Cardiac muscle cell (in vitro differentiated cells and primary cell): ENCODE results near the gene NUDT14. TPM values are rescaled to one million over a fixed set of nuclear protein-coding genes. Genes with fewer than 3 reads are reported as not detected.

Experiments used
- DNase-seq, 2 donors: peaks; one replicate each; pipeline versions ENCODE4 v3.0.0 to v3.0.0-alpha.2; 2010 to 2017; ENCODE audit warnings: low read depth in 1 of 2, low spot score in 1 of 2
- H3K27ac ChIP-seq: fragments of 200-600 bp; sonication (generic); 2 replicates; pipeline ENCODE4 v1.5.1; 2016
- H3K27me3 ChIP-seq: fragments of 200-600 bp; sonication (generic); 2 replicates; pipeline ENCODE4 v1.6.0; 2016; ENCODE audit warnings: control low read depth
- H3K36me3 ChIP-seq: fragments of 200-600 bp; sonication (generic); 2 replicates; pipeline ENCODE4 v1.5.1; 2016; ENCODE audit warnings: control low read depth
- H3K4me1 ChIP-seq: fragments of 200-600 bp; sonication (generic); 2 replicates; pipeline ENCODE4 v1.8.1; 2017; ENCODE audit warnings: low read depth, mild to moderate bottlenecking, mixed run types
- H3K4me3 ChIP-seq: fragments of 200-600 bp; sonication (generic); 2 replicates; pipeline ENCODE4 v1.5.1; 2016; ENCODE audit warnings: mild to moderate bottlenecking
- H3K9me3 ChIP-seq: fragments of 200-600 bp; sonication (generic); 2 replicates; pipeline ENCODE4 v1.5.1; 2017; ENCODE audit warnings: low read depth, mild to moderate bottlenecking, control low read depth
- CTCF ChIP-seq: IDR thresholded peaks from 2 replicates; pipeline ENCODE4 v1.5.1; 2012; ENCODE audit warnings: low read depth, mild to moderate bottlenecking, low read length
- polyA plus RNA-seq: library from polyadenylated mRNA; unstranded; fragments of >200 nt; fragmentation: Nextera tagmentation; extraction: Ambion mirVana; gene quantifications from 2 replicates; pipeline ENCODE4 v1.2.1, GENCODE V29; 2016
- total RNA-seq: library from RNA; depleted of rRNA; stranded (reverse); fragments of >200 nt; gene quantifications from 2 replicates; pipeline ENCODE4 v1.2.3, GENCODE V29; 2016

The NUDT14 gene
- total and polyA plus RNA-seq, 2 experiments from 2014 or later: 41.3 to 64.3 TPM

- no peaks in the 10 kb centered on the region for H3K27me3 ChIP-seq
- no peaks in the 10 kb centered on the region for H3K4me1 ChIP-seq
- no peak overlapping the region for H3K4me3 ChIP-seq
- H3K9me3 ChIP-seq: no peaks in the 10 kb centered on the region
- peaks cover 11% of the 10 kb centered on the region for H3K36me3 ChIP-seq
- no peak for DNase-seq
- no peak overlapping the region for H3K27ac ChIP-seq
- TF ChIP-seq CTCF: no peak
Measured at GRCh38 chr14:105215602-105216001, 34.5 kb upstream of the NUDT14 start.

DNA sequence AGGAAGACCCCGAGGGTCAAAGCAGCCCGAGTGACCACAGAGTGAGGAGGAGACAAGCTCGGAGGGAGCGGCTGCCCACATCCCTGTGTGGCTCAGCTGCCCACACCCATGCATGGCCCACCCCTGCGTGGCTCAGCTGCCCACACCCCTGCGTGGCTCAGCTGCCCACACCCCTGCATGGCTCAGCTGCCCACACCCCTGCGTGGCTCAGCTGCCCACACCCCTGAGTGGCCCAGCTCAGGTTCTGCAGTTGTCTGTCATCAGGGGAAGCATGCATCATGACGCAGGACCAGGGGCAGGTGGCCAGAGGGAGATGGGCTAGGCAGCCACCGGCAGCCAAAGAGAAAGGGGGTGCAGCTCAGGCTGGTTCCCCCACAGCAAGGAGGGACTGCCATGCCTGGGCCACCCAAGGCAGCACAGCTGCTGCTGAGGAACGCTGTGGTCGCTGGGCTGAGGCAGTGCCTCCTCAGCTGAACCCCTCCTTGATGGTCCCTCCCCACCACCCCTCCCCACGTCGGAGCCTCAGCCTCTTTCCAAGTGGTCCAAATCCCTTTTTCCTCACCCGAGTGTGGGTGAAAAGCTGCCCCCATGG is 33.3 kb upstream of the NUDT14 start:
- H3K9me3 ChIP-seq: no peaks in the 10 kb centered on the region
- no peak overlapping the region for H3K27ac ChIP-seq
- no peak for TF ChIP-seq CTCF
- no peak for DNase-seq
- H3K4me1 ChIP-seq: no peaks in the 10 kb centered on the region
- no peaks in the 10 kb centered on the region for H3K27me3 ChIP-seq
- H3K36me3 ChIP-seq: peaks cover 14% of the 10 kb centered on the region
- H3K4me3 ChIP-seq: no peak overlapping the region

- TF ChIP-seq CTCF: no peak
- no peak for DNase-seq
Measured at GRCh38 chr14:105213361-105213760, 32.2 kb upstream of the NUDT14 start.

GRCh38 chr14:105212541-105213300 is 31.6 kb upstream of the NUDT14 start:
- Histone ChIP-seq H3K4me1 (no peaks in the 10 kb centered on the region), H3K36me3 (peaks cover 8% of the 10 kb centered on the region), H3K9me3 (no peaks in the 10 kb centered on the region), H3K27me3 (no peaks in the 10 kb centered on the region), H3K4me3 (no peak overlapping the region), H3K27ac (no peak overlapping the region)
- no peak for DNase-seq
- TF ChIP-seq CTCF: no peak

More at GRCh38 chr14:105213361-105213760, 32.2 kb upstream of the NUDT14 start:
- H3K27ac ChIP-seq: no peak overlapping the region
- no peak overlapping the region for H3K4me3 ChIP-seq
- no peaks in the 10 kb centered on the region for H3K4me1 ChIP-seq
- no peaks in the 10 kb centered on the region for H3K27me3 ChIP-seq
- H3K9me3 ChIP-seq: no peaks in the 10 kb centered on the region
- peaks cover 10% of the 10 kb centered on the region for H3K36me3 ChIP-seq

DNA sequence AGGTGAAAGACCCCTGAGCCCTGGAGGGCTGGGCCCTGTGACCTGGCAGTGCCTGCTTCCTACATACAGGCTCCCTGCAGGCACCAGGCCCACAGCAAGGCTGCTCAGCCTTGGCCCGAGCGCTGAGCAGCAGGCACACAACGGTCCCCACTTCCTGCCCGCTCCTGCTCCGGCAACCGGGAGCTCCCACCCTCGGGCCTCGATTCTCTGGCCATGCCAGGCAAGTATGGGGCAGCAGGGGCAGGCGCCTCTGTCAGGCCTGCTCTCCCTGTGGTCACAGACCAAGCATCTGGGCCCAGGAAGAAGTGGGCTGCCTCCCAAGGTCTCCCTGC is 30.6 kb upstream of the NUDT14 start:
- H3K27ac ChIP-seq: no peak overlapping the region
- H3K36me3 ChIP-seq: peaks cover 3% of the 10 kb centered on the region
- no peak overlapping the region for H3K4me3 ChIP-seq
- H3K27me3 ChIP-seq: no peaks in the 10 kb centered on the region
- H3K9me3 ChIP-seq: no peaks in the 10 kb centered on the region
- H3K4me1 ChIP-seq: no peaks in the 10 kb centered on the region
- DNase-seq: no peak
- no peak for TF ChIP-seq CTCF
